Measurements from ENCODE around the gene CP.

Gene CP

DNA sequence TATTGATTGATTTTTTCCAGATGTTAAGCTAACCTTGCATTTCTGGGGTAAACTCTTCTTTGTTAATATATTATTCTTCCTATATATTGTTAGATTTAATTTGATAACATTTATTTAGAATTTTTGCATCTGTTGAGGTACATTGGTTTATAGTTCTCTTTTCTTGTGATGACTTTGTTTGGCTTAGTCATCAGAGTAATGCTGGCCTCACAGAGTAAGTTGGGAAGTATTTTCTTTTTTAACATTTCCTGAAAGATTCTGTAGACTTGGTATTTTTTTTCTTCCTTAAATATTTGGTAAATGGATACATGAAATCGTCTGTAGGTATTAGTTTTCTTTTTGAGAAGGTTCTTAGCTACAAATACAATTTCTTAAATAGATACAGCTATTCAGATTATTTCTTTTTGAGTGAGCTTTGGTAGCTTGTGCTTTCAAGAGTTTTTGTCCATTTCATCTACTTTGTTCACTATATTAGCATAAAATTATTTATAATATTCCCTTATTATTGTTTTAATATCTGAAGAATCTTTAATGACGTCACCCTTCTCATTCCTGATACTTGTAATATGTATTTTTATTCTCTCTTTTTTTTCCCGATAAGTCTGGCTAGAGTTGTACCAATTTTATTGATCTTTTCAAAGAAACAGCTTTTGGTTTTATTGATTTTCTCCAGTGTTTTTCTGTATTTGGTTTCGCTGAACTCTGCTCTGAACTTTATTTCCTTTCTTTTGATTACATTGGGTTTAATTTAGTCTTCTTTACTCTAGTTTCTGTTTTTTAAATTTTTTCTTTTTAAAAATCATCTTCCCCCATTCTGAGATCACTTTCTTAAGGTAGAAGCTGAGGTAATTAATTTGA, 98.7 kb downstream of the CP start:
- no peak for DNase-seq (ENCODE audit: low spot score)
